HG03521 (cell line): ENCODE measurements around the gene ENDOV.

Experiments used
- ATAC-seq: cut with Tn5 transposase; IDR thresholded peaks from one replicate; pipeline ENCODE4 v1.9.1; 2021; ENCODE audit warnings: mild to moderate bottlenecking, moderate library complexity; ENCODE audit not compliant: unreplicated experiment

The ENDOV gene

DNA sequence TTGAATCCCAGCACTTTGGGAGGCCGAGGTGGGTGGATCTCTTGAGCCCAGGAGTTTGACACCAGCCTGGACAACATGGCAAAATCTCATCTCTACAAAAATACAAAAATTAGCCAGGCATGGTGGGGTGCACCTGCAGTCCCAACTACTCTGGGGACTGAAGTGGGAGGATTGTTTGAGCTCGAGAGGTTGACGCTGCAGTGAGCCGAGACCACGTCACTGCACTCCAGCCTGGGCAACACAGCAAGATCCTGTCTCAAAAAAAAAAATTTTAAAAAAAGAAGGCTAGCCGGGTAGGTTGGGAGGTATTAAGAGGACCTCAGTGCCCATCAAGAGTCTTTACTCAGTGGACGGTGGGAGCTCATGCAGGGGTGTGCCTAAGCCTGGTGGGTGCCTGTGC is 65.3 kb downstream of the ENDOV start:
- ATAC-seq: no peak

DNA sequence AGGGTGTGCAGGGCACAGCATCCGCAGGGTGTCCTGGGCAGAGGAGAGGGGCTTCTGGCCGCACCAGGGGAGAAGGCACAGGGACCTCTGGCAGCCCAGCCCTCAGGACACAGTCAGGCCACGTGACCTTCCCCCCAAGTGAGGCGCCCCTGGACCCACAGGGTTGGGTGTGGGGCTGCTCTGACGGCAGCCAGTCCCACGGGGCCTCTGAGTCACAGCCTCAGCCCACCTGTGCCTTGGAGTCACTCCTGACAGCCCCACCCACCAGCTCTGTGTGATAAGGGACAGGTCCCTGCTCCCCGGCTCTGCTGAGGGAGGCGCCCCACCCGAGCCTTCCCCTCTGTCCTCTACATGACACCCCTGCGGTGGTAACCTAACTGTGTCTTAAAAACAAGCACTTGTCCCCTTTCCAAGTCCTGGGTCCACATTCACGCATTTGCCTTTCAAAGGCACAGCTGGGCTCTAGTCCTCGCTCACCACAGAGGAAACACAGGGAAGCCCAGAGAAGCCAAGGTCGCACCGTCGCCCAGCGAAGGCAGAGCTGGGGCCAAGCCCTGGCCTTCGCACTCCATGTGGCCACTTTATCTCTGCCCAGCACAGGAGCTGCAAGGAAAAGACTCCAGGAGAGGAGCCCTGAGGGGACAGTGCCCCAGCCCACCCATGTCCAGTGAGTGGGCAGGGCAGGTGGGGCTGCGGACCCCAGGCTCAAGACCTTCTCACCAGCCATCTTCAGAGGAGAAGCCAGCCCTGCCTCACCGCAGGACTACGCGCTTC is 66.5 kb downstream of the ENDOV start:
- no peak for ATAC-seq

DNA sequence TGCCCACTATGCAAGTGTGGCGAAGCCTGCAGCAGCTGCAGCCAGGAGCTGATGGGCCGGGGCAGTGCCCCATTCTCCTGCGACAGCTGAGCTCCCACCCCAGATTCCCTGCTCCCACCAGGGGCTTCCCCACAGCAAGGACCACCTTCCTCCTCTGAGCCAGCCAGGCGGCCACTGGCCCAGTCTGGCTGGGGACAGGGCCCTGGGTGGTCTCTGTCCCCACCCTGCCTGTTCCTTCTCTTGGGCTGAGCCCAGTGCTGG is 67.0 kb downstream of the ENDOV start:
- ATAC-seq: no peak

DNA sequence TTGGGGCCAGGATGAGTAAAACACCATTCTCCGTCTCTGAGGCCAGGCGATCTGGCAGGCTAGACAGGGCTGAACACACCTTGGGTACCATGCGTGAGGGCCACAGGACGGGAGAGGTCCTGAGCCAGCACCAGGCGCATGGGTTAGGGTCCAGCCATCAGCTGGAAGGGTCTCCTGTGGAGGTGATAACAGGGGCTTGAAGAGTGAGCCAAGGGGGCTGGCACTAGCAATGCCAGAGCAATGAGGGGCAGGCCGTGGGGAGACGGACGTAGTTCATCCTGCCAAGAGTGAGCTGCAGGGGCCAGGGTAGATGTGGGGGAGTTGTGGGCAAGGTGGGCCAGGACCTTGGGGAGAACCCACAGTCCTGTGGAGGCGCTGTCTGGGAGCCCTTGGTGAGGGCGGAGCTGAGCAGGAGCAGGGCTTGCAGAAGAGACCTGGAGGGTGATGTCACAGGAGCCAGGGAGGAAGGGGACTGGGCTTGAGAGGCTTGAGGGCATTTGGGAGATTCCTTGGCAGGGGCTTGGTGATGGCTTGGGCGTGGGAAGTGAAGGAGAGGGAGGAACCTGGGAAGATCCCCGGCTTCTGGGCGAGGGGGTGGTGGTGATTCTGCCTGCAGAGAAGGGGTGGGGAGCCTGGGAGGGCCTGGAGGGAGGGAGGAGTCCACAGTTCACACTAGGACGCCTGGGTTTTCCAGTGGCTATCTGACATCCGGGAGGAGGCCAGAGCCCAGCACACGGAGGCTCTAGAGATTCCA is 67.8 kb downstream of the ENDOV start:
- no peak for ATAC-seq

DNA sequence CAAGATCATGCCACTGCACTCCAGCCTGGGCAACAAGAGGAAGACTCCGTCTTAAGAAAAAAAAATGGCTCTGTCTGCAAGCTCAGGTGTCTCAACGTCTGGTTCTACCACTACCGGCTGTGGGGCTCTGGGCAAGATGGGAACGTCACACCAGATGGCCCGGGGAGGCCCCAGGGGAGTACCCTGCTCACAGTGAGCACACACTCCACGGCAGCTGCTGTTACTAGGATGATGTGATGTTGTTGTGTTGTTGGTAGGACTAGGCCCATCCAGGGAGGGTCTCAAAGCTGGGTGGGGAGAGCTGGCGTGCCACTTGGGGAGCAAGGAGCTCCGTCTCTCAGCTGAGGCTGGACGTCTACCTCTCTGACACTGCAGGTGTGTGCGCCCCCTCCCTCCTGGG is 70.9 kb downstream of the ENDOV start:
- ATAC-seq: no peak

DNA sequence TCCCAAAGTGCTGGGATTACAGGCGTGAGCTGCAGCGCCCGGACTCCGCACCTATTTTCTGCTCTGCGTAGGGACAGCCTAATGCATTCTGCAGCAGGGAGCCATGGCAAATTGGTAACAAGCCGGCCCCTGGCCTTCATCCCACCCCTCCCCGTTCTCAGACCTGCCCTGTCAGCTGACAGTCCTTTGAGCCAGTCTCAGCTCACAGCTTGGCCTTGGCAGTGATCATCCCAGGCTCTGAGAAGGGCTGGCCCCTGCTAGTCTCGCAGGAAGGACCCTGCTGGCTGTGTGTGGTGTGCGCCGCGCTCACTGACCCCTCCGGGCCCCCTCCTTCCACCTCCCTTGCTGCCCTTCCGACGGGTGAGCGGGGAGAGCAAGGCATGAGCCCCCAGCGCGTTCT is 71.7 kb downstream of the ENDOV start:
- no peak for ATAC-seq

DNA sequence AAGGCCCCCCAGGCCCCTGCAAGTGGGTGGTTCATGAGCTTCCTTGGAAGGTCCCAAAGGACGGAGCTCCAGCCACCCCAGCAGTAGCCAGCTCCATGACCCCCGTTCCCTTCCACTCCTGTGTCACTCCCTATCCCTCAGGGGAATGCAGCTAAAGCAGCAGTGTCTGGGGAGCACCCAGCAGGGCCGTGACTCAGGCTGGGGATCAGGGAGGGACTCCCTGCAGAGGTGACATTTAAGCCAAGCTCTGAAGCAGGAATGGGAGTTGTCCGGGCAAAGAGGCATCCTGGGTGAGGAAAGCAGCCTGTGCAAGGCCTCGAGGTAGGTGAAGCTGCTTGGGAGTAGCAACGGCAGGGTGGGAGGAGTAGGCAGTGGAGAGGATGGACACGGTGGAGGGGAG is 72.5 kb downstream of the ENDOV start:
- no peak for ATAC-seq
